SK-MEL-5 (cell line): ENCODE results near the gene TNFAIP8. TPM values are rescaled to one million over a fixed set of nuclear protein-coding genes. Genes with fewer than 3 reads are reported as not detected.

Source experiments
- DNase-seq: peaks from one replicate; pipeline ENCODE4 v3.0.0-alpha.2; 2016; ENCODE audit warnings: low read depth, low spot score
- in situ Hi-C: cut with HindIII; loops from 2 replicates; pipeline ENCODE4 v1.10.0; 2016; ENCODE audit warnings: low sequenced_read_pairs, high pct_unique_total_duplicates, low pct_unique_long_range_greater_than_20kb
- polyA plus RNA-seq, 2 experiments: library from polyadenylated mRNA; depleted of rRNA; stranded (reverse); fragments of >200 nt; gene quantifications; 2 replicates each; pipeline ENCODE4 v1.2.3, GENCODE V29; 2015
- total RNA-seq: library from RNA; depleted of rRNA; stranded (reverse); fragments of >200 nt; shearing (Covaris generic); gene quantifications from 2 replicates; pipeline ENCODE4 v1.2.3, GENCODE V29; 2014; rRNA removed

Gene TNFAIP8
- 5.6 and 7.5 TPM in 2 replicates for total RNA-seq
- polyA plus RNA-seq (2015; cell fraction: cytosol; rRNA removed), result 6.7 TPM in 2 replicates
- 5.0 and 11.4 TPM in 2 replicates for polyA plus RNA-seq (2015; cell fraction: nucleus; rRNA removed)

GRCh38 chr5:119355685-119356611 lies at the start of gene TNFAIP8:
TSS of gene TNFAIP8 (plus strand) at chr5:119356019. CDS start at chr5:119356091, 72 bp downstream.
- in situ Hi-C loops, result no loop called here
- no peak for DNase-seq

GRCh38 chr5:119307170-119307569 lies 48.6 kb upstream of the TNFAIP8 start:
- no peak for DNase-seq
- in situ Hi-C loops, result no loop called here

GRCh38 chr5:119309326-119309725 lies 46.5 kb upstream of the TNFAIP8 start:
- in situ Hi-C loops, result no loop called here
- DNase-seq, result no peak

- in situ Hi-C loops, result no loop called here
- DNase-seq, result no peak
Measured at GRCh38 chr5:119311688-119312087, 44.1 kb upstream of the TNFAIP8 start.

- in situ Hi-C loops, result no loop called here
- no peak for DNase-seq
Measured at GRCh38 chr5:119312403-119312802, 43.4 kb upstream of the TNFAIP8 start.

GRCh38 chr5:119313197-119313596 lies 42.6 kb upstream of the TNFAIP8 start:
- no peak for DNase-seq
- in situ Hi-C loops, result no loop called here

- in situ Hi-C loops, result no loop called here
- DNase-seq, result no peak
Measured at GRCh38 chr5:119313658-119314605, 41.9 kb upstream of the TNFAIP8 start.

GRCh38 chr5:119315516-119315949 lies 40.3 kb upstream of the TNFAIP8 start:
- peak; percentile 64 for DNase-seq
- in situ Hi-C loops, result no loop called here

GRCh38 chr5:119316086-119316485 lies 39.7 kb upstream of the TNFAIP8 start:
- no peak for DNase-seq
- in situ Hi-C loops, result no loop called here

GRCh38 chr5:119316906-119317305 lies 38.9 kb upstream of the TNFAIP8 start:
- in situ Hi-C loops, result no loop called here
- no peak for DNase-seq

GRCh38 chr5:119318256-119318894 lies 37.4 kb upstream of the TNFAIP8 start:
- in situ Hi-C loops, result no loop called here
- no peak for DNase-seq

- in situ Hi-C loops, result no loop called here
- no peak for DNase-seq
Measured at GRCh38 chr5:119319401-119319800, 36.4 kb upstream of the TNFAIP8 start.

GRCh38 chr5:119319890-119320289 lies 35.9 kb upstream of the TNFAIP8 start:
- in situ Hi-C loops, result no loop called here
- DNase-seq, result no peak

- no peak for DNase-seq
- in situ Hi-C loops, result no loop called here
Measured at GRCh38 chr5:119321569-119322311, 34.1 kb upstream of the TNFAIP8 start.

GRCh38 chr5:119322312-119322947 lies 33.4 kb upstream of the TNFAIP8 start:
- no peak for DNase-seq
- in situ Hi-C loops, result no loop called here

- no peak for DNase-seq
- in situ Hi-C loops, result no loop called here
Measured at GRCh38 chr5:119322948-119323537, 32.8 kb upstream of the TNFAIP8 start.
